GM23338 (cell line): ENCODE data around the gene LATS2. TPM values are rescaled to one million over a fixed set of nuclear protein-coding genes. Genes with fewer than 3 reads are reported as not detected.

ENCODE experiments used
- ATAC-seq: fragments of 200-7000 bp; cut with Tn5 transposase; 3 replicates; pipeline ENCODE4 v1.9.1; 2020
- DNase-seq: peaks from one replicate; pipeline ENCODE4 v3.0.0-alpha.2; 2015; ENCODE audit warnings: low spot score
- H2AFZ ChIP-seq: fragments of 200-600 bp; sonication (generic); 2 replicates; pipeline ENCODE4 v1.8.0; 2016; ENCODE audit warnings: antibody characterized with exemption, mild to moderate bottlenecking, moderate library complexity
- H3F3A ChIP-seq: fragments of 200-600 bp; sonication (generic); replicated peaks from 2 replicates; pipeline ENCODE4 v1.8.0; 2017; ENCODE audit warnings: antibody characterized with exemption, mixed run types, low read depth
- H3K27ac ChIP-seq: fragments of 200-600 bp; sonication (generic); 2 replicates; pipeline ENCODE4 v1.6.1; 2016; ENCODE audit warnings: low read depth
- H3K27me3 ChIP-seq: fragments of 200-600 bp; sonication (generic); 2 replicates; pipeline ENCODE4 v1.8.0; 2016; ENCODE audit warnings: mild to moderate bottlenecking, mixed run types, moderate library complexity; ENCODE audit not compliant: insufficient read depth
- H3K36me3 ChIP-seq: fragments of 200-600 bp; sonication (generic); 2 replicates; pipeline ENCODE4 v1.8.0; 2016; ENCODE audit warnings: mild to moderate bottlenecking; ENCODE audit not compliant: insufficient read depth
- H3K4me1 ChIP-seq: fragments of 200-600 bp; sonication (generic); 2 replicates; pipeline ENCODE4 v1.8.0; 2016; ENCODE audit warnings: mild to moderate bottlenecking, moderate library complexity; ENCODE audit not compliant: insufficient read depth
- H3K4me2 ChIP-seq: fragments of 200-600 bp; sonication (generic); 2 replicates; pipeline ENCODE4 v1.7.1; 2017; ENCODE audit warnings: mixed run types
- H3K4me3 ChIP-seq: fragments of 200-600 bp; sonication (generic); 2 replicates; pipeline ENCODE4 v1.6.1; 2016; ENCODE audit warnings: mixed run types
- H3K79me2 ChIP-seq: fragments of 200-600 bp; sonication (generic); replicated peaks from 2 replicates; pipeline ENCODE4 v1.8.0; 2017; ENCODE audit warnings: mild to moderate bottlenecking; ENCODE audit not compliant: insufficient read depth
- H3K9me2 ChIP-seq: fragments of 200-600 bp; sonication (generic); 2 replicates; pipeline ENCODE4 v1.8.0; 2017; ENCODE audit not compliant: insufficient read depth
- H4K20me1 ChIP-seq: fragments of 200-600 bp; sonication (generic); replicated peaks from 2 replicates; pipeline ENCODE4 v1.8.0; 2017; ENCODE audit warnings: mild to moderate bottlenecking; ENCODE audit not compliant: insufficient read depth
- H3K27ac Mint-ChIP-seq: 2 replicates; pipeline ENCODE4 v1.8.0; 2020; ENCODE audit warnings: inconsistent platforms, mild to moderate bottlenecking, moderate library complexity, mixed read lengths
- H3K27me3 Mint-ChIP-seq: 3 replicates; pipeline ENCODE4 v1.8.0; 2022; ENCODE audit warnings: low read depth, mild to moderate bottlenecking, moderate library complexity, mixed read lengths, inconsistent platforms; ENCODE audit not compliant: insufficient read depth, poor library complexity
- H3K36me3 Mint-ChIP-seq: 3 replicates; pipeline ENCODE4 v1.8.0; 2021; ENCODE audit warnings: low read depth, mild to moderate bottlenecking, inconsistent platforms, moderate library complexity, mixed read lengths
- H3K4me1 Mint-ChIP-seq: 3 replicates; pipeline ENCODE4 v1.8.0; 2020; ENCODE audit warnings: mild to moderate bottlenecking, inconsistent platforms, mixed read lengths
- H3K4me3 Mint-ChIP-seq: 3 replicates; pipeline ENCODE4 v1.8.0; 2021; ENCODE audit warnings: moderate library complexity, mild to moderate bottlenecking, inconsistent platforms, mixed read lengths
- H3K9me3 Mint-ChIP-seq: 3 replicates; pipeline ENCODE4 v1.8.0; 2020; ENCODE audit warnings: moderate library complexity, mild to moderate bottlenecking, inconsistent platforms, mixed read lengths
- CREB1 ChIP-seq: fragments of 250-450 bp; sonication (Bioruptor Pico); IDR thresholded peaks from 2 replicates; pipeline ENCODE4 v1.5.0; 2020; ENCODE audit warnings: low read depth, mild to moderate bottlenecking, moderate library complexity
- EZH2 ChIP-seq: fragments of 200-600 bp; sonication (generic); IDR thresholded peaks from one replicate; pipeline ENCODE4 v1.8.0; 2017; ENCODE audit warnings: antibody characterized with exemption, mild to moderate bottlenecking, low read depth; ENCODE audit not compliant: unreplicated experiment
- EZH2phosphoT487 ChIP-seq: fragments of 200-600 bp; sonication (generic); IDR thresholded peaks from one replicate; pipeline ENCODE4 v1.8.1; 2018; ENCODE audit warnings: antibody characterized with exemption; ENCODE audit not compliant: unreplicated experiment
- JUNB ChIP-seq: IDR thresholded peaks from one replicate; pipeline ENCODE4 v1.6.1; 2016; ENCODE audit warnings: antibody characterized with exemption; ENCODE audit not compliant: unreplicated experiment
- NANOG ChIP-seq: IDR thresholded peaks from 2 replicates; pipeline ENCODE4 v1.6.1; 2016; ENCODE audit warnings: antibody characterized with exemption, borderline replicate concordance
- POLR2AphosphoS5 ChIP-seq: IDR thresholded peaks from 2 replicates; pipeline ENCODE4 v1.6.1; 2016; ENCODE audit warnings: antibody characterized with exemption, low read depth
- REST ChIP-seq: IDR thresholded peaks from one replicate; pipeline ENCODE4 v1.6.1; 2018; ENCODE audit warnings: antibody characterized with exemption; ENCODE audit not compliant: unreplicated experiment
- STAT1 ChIP-seq: IDR thresholded peaks from one replicate; pipeline ENCODE4 v1.6.1; 2016; ENCODE audit warnings: antibody characterized with exemption; ENCODE audit not compliant: unreplicated experiment
- ZNF114 ChIP-seq: fragments of 250-450 bp; sonication (Bioruptor Pico); IDR thresholded peaks from 2 replicates; pipeline ENCODE4 v1.5.0; 2020; ENCODE audit warnings: mild to moderate bottlenecking, moderate library complexity
- ZNF331 ChIP-seq: fragments of 250-450 bp; sonication (Bioruptor Pico); IDR thresholded peaks from 2 replicates; pipeline ENCODE4 v1.5.0; 2020; ENCODE audit warnings: low read depth, mild to moderate bottlenecking, moderate library complexity
- polyA plus RNA-seq: library from polyadenylated mRNA; unstranded; fragments of >200 nt; fragmentation: Nextera tagmentation; extraction: Ambion mirVana; gene quantifications from 2 replicates; pipeline ENCODE4 v1.2.1, GENCODE V29; 2016
- total RNA-seq: library from RNA; depleted of rRNA; stranded (reverse); fragments of >200 nt; shearing (Covaris generic); gene quantifications from 2 replicates; pipeline ENCODE4 v1.2.3, GENCODE V29; 2014
- TF ChIP-seq, protein P1 (sequence below), 2 experiments: fragments of 200-600 bp in 1 of 2; sonication (generic) in 1 of 2; conservative IDR thresholded peaks; 2 replicates each; pipeline versions ENCODE4 v1.5.1 to v1.6.1; 2016 to 2017; ENCODE audit warnings: antibody characterized with exemption in 2 of 2, low read depth in 2 of 2, mild to moderate bottlenecking in 2 of 2, moderate library complexity in 1 of 2
- TF ChIP-seq, protein P2 (sequence below): IDR thresholded peaks from 2 replicates; pipeline ENCODE4 v1.6.1; 2016; ENCODE audit warnings: antibody characterized with exemption
- TF ChIP-seq, protein P3 (sequence below): fragments of 250-450 bp; sonication (Bioruptor Pico); IDR thresholded peaks from 2 replicates; pipeline ENCODE4 v1.5.0; 2020; ENCODE audit warnings: mild to moderate bottlenecking, moderate library complexity

Gene LATS2
- total and polyA plus RNA-seq, 2 experiments from 2014 or later = 10.5 to 25.4 TPM

DNA sequence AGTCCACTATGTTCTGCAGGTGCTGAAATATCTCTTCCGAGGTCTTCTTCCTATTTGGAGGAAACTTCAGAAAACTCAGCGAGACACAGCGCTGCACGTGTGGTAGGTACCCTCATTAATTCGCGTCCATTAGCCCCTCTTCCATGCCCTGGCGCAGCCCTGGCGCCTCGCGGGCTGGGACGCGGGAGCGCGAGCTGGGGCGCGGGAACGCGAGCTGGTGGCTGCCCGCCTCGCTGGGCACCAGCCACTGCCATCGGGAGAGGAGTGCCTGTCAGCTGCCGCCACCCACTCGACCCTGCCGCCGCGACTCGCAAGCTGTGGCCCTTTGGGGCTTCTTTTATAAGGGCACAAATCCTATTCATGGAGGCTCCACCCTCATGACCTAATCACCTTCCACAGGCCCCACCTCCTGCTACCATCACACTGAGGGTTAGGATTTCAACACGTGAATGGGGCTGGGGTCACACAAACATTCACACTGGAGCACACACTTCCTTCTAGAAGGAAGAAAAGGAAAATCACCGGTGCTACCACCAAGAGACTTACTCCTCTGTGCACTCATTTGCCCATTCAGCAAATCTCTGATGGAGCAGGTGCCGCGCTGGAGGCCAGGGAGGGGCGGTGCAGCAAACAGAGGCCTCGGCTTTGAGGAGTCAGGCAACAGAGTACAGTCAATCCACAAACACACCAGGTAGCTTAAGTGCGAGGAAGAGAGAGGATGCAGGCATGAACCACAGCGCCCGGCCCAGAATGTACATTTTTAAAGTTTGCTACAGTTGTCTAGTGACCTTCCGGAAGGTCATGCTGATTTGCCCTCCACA lies 43.0 kb upstream of the LATS2 start:
- Mint-ChIP-seq H3K4me3 (no peak overlapping the region), H3K27me3 (peaks cover 2% of the 10 kb centered on the region), H3K9me3 (no peaks in the 10 kb centered on the region), H3K4me1 (no peaks in the 10 kb centered on the region), H3K27ac (no peak overlapping the region), H3K36me3 (no peaks in the 10 kb centered on the region)
- no peaks in the 10 kb centered on the region for H3K9me2 ChIP-seq
- peak; percentile 55 for ATAC-seq
- H3K4me3 ChIP-seq = no peak overlapping the region
- H3K4me2 ChIP-seq = no peak overlapping the region
- no peaks in the 10 kb centered on the region for H3K36me3 ChIP-seq
- no peaks in the 10 kb centered on the region for H4K20me1 ChIP-seq
- TF ChIP-seq NANOG = no peak
- TF ChIP-seq JUNB = no peak
- TF ChIP-seq CREB1 = no peak
- TF ChIP-seq ZNF331 (CRISPR knock-in tag) = no peak
- TF ChIP-seq, protein P1, sequence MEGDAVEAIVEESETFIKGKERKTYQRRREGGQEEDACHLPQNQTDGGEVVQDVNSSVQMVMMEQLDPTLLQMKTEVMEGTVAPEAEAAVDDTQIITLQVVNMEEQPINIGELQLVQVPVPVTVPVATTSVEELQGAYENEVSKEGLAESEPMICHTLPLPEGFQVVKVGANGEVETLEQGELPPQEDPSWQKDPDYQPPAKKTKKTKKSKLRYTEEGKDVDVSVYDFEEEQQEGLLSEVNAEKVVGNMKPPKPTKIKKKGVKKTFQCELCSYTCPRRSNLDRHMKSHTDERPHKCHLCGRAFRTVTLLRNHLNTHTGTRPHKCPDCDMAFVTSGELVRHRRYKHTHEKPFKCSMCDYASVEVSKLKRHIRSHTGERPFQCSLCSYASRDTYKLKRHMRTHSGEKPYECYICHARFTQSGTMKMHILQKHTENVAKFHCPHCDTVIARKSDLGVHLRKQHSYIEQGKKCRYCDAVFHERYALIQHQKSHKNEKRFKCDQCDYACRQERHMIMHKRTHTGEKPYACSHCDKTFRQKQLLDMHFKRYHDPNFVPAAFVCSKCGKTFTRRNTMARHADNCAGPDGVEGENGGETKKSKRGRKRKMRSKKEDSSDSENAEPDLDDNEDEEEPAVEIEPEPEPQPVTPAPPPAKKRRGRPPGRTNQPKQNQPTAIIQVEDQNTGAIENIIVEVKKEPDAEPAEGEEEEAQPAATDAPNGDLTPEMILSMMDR (conservative IDR thresholded peaks at IDR 0.05; ENCODE audit: low read depth in 2 of 2) = no peak
- TF ChIP-seq, protein P2, sequence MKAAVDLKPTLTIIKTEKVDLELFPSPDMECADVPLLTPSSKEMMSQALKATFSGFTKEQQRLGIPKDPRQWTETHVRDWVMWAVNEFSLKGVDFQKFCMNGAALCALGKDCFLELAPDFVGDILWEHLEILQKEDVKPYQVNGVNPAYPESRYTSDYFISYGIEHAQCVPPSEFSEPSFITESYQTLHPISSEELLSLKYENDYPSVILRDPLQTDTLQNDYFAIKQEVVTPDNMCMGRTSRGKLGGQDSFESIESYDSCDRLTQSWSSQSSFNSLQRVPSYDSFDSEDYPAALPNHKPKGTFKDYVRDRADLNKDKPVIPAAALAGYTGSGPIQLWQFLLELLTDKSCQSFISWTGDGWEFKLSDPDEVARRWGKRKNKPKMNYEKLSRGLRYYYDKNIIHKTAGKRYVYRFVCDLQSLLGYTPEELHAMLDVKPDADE = no peak
- TF ChIP-seq POLR2AphosphoS5 = no peak
- TF ChIP-seq EZH2phosphoT487 = no peak
- TF ChIP-seq REST = no peak
- TF ChIP-seq, protein P3, sequence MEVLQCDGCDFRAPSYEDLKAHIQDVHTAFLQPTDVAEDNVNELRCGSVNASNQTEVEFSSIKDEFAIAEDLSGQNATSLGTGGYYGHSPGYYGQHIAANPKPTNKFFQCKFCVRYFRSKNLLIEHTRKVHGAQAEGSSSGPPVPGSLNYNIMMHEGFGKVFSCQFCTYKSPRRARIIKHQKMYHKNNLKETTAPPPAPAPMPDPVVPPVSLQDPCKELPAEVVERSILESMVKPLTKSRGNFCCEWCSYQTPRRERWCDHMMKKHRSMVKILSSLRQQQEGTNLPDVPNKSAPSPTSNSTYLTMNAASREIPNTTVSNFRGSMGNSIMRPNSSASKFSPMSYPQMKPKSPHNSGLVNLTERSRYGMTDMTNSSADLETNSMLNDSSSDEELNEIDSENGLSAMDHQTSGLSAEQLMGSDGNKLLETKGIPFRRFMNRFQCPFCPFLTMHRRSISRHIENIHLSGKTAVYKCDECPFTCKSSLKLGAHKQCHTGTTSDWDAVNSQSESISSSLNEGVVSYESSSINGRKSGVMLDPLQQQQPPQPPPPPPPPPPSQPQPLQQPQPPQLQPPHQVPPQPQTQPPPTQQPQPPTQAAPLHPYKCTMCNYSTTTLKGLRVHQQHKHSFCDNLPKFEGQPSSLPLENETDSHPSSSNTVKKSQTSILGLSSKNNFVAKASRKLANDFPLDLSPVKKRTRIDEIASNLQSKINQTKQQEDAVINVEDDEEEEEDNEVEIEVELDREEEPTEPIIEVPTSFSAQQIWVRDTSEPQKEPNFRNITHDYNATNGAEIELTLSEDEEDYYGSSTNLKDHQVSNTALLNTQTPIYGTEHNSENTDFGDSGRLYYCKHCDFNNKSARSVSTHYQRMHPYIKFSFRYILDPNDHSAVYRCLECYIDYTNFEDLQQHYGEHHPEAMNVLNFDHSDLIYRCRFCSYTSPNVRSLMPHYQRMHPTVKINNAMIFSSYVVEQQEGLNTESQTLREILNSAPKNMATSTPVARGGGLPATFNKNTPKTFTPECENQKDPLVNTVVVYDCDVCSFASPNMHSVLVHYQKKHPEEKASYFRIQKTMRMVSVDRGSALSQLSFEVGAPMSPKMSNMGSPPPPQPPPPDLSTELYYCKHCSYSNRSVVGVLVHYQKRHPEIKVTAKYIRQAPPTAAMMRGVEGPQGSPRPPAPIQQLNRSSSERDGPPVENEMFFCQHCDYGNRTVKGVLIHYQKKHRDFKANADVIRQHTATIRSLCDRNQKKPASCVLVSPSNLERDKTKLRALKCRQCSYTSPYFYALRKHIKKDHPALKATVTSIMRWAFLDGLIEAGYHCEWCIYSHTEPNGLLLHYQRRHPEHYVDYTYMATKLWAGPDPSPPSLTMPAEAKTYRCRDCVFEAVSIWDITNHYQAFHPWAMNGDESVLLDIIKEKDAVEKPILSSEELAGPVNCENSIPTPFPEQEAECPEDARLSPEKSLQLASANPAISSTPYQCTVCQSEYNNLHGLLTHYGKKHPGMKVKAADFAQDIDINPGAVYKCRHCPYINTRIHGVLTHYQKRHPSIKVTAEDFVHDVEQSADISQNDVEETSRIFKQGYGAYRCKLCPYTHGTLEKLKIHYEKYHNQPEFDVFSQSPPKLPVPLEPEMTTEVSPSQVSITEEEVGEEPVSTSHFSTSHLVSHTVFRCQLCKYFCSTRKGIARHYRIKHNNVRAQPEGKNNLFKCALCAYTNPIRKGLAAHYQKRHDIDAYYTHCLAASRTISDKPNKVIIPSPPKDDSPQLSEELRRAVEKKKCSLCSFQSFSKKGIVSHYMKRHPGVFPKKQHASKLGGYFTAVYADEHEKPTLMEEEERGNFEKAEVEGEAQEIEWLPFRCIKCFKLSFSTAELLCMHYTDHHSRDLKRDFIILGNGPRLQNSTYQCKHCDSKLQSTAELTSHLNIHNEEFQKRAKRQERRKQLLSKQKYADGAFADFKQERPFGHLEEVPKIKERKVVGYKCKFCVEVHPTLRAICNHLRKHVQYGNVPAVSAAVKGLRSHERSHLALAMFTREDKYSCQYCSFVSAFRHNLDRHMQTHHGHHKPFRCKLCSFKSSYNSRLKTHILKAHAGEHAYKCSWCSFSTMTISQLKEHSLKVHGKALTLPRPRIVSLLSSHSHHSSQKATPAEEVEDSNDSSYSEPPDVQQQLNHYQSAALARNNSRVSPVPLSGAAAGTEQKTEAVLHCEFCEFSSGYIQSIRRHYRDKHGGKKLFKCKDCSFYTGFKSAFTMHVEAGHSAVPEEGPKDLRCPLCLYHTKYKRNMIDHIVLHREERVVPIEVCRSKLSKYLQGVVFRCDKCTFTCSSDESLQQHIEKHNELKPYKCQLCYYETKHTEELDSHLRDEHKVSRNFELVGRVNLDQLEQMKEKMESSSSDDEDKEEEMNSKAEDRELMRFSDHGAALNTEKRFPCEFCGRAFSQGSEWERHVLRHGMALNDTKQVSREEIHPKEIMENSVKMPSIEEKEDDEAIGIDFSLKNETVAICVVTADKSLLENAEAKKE = no peak
- no peak for TF ChIP-seq STAT1
- TF ChIP-seq ZNF114 = no peak
- no peak for TF ChIP-seq EZH2
- peak; percentile 35 for DNase-seq
- H3K4me1 ChIP-seq = no peaks in the 10 kb centered on the region
- no peaks in the 10 kb centered on the region for H3F3A ChIP-seq
- no peaks in the 10 kb centered on the region for H3K79me2 ChIP-seq
- no peaks in the 10 kb centered on the region for H3K27me3 ChIP-seq
- no peak overlapping the region for H3K27ac ChIP-seq
- H2AFZ ChIP-seq = peak overlapping the region; percentile 59
